Measurements from ENCODE around the gene KCNAB1.

KCNAB1 gene

DNA sequence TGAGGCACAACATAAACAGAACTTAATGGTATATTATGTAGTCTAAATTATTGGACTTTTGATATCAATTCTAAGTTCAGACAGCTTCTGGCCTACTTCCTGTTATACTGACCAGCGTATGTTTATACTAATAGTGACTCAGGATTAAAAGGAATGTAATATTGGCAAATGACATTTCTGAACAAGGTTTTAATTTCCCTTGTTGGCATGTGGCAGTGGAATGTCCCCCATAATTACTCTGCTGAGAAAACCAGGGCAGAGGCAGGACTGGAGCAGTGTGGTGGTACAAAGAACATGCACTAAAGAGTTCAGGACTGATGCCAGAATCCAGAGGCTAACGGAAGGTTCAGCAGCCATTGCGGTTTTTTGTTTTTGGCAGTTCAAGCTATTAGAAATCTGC is 184.0 kb downstream of the KCNAB1 start:
- in situ Hi-C loops (cut with MboI; ENCODE audit: low sequenced_read_pairs), result no loop called here

DNA sequence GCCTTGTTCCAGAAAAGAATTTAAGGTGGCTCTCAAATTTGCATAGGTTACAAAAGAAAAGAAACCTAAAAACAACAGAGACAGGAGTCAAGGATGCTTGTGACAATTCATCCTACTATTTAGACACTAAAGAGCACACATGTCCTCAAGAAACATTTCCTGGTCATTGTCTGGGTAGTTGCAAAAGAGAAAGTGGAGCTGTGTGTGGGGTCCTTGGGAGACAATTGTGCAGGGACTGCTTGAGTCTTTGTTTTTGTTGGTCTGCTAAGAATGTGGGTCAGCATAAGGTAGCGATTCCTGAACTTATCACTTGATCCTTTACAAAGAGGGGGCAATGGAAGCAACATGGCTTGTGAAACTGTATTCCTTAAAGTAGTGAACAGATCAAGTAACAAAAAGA is 185.3 kb downstream of the KCNAB1 start:
- in situ Hi-C loops (cut with MboI; ENCODE audit: low sequenced_read_pairs), result no loop called here

DNA sequence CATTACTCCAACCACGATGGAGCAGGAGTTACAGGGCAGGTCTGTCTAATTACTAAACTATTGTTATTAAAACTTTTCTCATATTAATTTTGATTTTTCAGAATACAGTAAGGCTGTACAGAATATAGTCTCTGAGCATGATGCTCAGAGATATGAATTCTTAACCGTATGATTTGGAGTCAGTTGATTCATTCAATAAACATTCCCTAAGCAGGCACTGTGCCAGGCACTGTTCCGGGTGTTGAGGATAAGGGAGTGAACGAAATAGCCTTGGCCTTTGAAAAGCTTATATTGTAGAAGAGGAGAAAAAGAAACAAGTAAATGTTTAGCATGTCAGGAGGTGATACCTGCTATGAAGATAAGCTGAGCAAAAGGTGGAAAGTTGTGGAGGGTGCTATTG is 187.3 kb downstream of the KCNAB1 start:
- in situ Hi-C loops (cut with MboI; ENCODE audit: low sequenced_read_pairs), result no loop called here

DNA sequence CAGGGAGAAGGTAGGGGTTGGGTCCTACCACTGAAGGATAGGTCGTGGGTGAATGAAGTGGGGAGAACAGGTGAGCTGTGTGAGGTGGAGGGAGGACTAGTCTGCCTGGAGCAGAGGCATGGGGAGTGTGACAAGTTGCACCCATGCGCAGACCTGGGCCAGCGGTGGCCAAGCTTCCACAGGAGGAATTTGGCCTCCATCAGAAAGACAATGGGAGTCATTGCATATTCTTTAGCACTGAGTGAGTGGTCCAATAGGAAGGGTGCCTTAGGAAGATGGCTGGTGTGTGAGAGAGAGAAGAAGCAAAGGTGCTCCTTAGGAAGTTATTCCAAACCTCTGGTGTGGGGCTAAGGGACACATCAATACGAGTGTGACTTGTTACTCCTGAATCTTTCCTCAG is 191.1 kb downstream of the KCNAB1 start:
- in situ Hi-C loops (cut with MboI; ENCODE audit: low sequenced_read_pairs), result no loop called here

DNA sequence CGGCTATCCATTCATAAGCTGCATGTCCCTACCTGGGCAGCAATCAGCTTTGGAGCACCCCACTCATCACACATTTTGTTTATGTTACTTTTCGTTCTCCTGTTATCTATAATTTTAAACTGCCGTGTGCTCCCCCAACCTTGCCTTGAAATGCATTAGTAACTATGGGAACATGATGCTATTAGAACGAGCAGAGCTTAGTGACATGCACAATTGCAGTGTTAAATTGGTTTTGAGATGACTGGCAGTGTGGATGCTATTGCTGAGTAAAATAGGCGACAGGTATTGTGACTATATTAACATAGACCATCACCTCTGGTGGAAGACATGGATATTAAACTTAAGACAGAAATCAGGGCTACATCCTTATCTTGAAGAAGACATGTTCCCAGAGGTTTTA is 191.6 kb downstream of the KCNAB1 start:
- in situ Hi-C loops (cut with MboI; ENCODE audit: low sequenced_read_pairs), result no loop called here

DNA sequence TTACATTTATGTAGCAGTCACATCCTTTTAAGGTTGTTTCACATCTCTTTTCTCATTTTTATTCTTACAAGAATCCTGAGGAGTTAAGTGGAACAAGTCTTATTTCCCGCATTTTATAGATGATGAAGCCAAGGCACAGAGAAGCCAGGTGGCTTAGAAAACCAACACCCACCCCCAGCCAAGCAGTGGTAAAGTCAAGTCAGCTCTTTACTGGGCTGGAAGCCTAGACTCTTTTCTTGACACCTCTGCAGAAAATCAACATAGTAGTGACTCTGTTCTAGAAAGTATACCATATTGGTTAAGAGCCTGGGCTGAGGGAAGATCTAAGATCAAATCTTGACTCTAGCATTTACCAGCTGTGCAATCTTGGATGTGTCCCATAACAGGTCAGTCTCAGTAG is 195.7 kb downstream of the KCNAB1 start:
- in situ Hi-C loops (cut with MboI; ENCODE audit: low sequenced_read_pairs), result no loop called here

DNA sequence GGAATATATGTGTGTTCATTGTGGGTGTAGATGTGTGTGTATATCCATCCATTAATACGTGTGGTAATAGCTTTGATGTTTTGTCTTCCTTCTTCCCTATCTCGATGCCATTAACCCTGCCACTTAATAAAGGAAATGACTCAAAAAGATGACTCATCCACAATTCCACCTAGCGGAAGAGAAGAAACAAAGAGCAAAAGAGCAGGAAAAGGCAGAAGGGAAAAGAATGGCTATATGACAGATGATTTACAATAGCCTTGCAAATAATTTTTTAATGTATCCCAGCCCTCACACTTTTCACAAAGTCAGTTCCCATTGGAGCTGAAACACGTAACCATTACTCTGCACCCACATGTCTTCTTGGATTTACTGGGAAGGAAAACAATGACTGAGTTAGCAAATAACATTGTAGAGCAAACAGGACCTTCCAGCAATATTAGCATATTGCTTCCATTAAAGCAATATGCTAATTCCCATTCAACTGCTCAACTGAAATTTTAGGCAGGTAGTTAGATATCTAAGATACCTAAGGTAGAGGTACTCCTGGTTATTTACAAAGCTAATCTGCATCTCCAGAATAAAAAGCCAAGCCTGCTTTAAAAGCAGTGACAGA is 197.2 kb downstream of the KCNAB1 start:
- in situ Hi-C loops (cut with MboI; ENCODE audit: low sequenced_read_pairs), result no loop called here

DNA sequence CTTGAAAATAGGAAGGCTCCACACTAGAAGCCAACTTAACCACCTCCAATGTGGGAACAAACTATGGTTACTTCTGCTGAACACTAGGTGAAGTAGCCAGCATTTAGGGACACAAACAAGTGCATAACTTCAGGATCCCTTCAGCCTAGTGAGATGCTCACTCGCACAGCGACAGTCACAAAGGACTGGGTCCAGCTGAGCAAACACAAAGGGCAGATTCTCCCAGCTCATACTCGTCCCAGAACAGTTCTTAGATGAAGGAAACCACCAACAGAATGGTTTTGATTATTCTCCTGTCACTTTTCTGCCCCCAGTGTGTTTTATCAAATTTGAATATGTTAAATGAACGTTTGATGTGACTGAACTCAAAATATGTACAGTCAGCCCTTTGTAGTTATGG is 201.6 kb downstream of the KCNAB1 start:
- in situ Hi-C loops (cut with MboI; ENCODE audit: low sequenced_read_pairs), result no loop called here

DNA sequence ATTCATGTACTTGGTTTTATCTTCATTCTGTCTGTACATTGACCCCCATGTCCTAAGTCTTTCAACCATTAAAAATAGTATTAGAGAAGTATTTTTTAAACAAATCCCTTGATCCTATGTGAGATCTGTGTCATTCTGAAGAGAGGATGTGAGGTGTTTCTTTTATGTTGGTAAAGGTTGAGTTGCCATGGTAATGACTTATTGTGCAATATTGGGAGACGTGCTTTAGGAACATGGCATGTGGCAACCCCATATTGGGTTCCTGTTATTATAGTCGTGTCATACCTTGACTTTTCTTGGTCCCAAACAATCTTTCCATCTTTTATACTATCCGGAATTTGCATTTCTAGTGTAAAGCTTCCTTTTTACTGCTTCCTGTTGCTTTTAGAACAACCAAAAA is 203.1 kb downstream of the KCNAB1 start:
- in situ Hi-C loops (cut with MboI; ENCODE audit: low sequenced_read_pairs), result no loop called here

DNA sequence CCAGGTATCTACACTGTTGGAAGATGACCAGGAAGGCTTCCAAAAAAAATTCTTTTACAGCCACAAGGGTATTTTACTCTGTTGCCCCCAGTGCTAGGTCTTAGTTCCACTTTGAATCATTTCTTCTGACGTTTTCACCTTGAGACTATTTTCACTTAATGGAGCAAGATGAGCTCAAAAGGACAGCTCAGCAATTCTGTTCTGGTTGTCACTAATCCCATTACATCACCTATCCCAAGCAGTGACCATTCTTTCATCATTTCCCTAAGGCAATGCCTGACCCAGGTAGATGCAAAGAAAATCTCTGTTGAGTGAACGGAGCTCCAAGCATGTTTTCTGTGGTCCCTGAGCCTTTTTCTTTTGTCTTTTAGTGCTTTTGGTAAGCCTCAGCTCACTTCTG is 210.0 kb downstream of the KCNAB1 start:
- in situ Hi-C loops (cut with MboI; ENCODE audit: low sequenced_read_pairs), result no loop called here

DNA sequence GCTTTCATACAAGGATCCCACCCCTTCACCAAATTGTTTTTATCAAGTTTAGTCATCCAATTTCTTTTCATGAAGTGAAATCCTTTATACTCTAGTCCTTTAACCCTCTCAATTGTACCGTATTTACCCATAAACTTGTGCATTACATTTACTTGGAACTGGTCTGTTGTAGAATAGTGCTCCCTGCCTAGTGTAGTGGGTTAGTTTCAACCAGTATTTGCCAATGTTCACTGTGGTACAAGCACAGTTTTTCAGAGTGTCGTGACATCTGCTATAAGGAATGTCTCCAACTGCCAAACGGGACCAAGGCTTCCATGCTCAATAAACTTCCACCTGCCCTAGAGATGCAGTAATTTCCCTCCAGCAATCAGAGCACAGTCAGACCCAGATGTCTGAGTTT is 211.9 kb downstream of the KCNAB1 start:
- in situ Hi-C loops (cut with MboI; ENCODE audit: low sequenced_read_pairs), result no loop called here

DNA sequence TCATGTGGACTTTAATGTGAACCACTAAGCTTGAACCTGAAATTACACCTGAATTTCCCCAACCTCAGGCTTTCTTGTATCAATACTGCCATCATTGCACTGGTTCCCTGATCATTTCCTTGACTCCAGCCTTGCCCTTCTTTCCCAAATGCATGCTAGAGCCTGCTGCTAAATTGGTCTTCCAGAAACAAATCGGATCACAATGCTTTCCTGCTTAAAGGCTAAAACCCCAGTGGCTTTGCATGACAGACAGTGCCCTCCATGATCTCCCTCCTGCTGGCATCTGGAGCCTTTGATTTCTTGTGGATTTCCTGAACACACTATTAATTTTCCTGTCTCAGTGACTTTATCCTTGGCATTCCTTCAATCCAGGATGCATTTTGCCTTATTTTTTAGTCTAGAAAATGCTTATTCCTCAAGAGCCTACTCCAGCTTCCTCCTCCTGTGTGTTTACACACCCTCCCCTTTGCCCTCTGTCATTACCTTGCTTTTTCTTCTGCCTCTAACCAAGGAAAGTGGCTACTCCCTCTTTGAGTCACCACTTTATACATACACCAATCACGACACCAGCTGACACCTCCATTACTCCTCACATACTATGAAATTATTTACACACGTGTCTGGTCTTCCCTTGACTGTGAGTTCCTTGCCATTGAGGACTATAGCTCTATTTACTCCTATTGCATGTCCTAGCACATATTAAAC is 214.6 kb downstream of the KCNAB1 start:
- in situ Hi-C loops (cut with MboI; ENCODE audit: low sequenced_read_pairs), result no loop called here

DNA sequence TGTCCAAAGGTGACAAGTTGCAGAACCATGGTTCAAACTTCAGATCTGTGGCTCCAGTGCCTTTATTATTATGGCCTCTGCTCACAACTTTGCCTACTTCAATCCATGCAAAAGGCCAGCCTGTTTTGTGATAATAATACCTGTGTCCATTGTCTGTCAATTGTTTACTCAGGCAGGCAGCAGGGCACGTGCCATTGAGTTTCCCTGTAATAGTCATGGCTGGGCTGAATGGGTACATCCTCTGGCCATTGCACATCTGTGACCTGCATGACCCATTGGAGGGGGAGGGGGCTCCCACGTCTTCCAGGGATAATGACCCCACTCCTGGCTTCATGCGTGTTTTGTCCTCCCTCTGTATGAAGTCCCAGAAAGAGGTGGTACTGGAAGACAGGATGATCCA is 219.1 kb downstream of the KCNAB1 start:
- in situ Hi-C loops (cut with MboI; ENCODE audit: low sequenced_read_pairs), result no loop called here

DNA sequence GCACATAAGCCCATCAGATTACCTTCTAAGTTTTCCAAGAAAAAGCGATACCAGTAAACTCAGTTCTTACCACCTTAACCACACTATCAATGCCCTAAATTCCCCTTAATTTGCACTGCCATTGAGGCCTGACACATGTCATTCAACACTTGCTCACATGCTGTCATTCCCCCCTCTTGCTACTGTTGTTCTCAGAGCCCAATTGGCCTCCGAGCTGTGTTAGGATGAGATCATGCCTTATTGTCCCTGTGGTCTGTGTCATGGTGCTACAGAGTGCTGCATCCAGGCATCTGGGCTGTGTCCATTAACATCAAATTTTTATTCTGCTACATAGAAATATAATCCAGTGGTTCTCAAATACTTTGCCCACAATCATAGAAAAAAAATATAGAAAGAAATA is 221.0 kb downstream of the KCNAB1 start:
- in situ Hi-C loops (cut with MboI; ENCODE audit: low sequenced_read_pairs), result no loop called here

DNA sequence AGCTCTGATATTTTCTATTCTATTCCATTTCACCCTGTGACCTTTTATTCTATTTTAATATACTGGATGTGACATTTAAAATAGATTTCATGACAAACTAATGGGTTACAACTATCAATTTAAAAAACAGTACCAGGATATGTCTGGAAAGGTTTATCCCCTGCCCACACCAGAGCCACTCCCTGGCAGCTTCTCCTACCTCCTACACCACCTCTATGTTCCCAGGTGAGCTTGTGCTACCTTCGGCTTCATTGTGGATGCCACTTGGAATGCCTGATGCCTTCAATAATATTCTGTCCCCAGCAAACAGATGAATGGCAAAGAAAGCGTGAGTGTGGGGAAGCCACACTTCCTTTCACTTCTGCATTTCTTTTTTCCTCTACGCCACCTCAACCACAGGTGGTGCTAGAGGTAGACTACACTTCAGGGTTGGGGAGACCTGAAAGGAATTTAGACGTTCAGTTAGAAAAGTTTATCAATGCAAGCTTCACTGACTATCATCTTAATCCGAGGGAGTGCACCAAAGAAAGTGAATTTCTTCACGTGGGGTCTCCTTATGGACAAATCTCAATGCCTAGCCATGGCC is 221.5 kb downstream of the KCNAB1 start:
- in situ Hi-C loops (cut with MboI; ENCODE audit: low sequenced_read_pairs), result no loop called here

DNA sequence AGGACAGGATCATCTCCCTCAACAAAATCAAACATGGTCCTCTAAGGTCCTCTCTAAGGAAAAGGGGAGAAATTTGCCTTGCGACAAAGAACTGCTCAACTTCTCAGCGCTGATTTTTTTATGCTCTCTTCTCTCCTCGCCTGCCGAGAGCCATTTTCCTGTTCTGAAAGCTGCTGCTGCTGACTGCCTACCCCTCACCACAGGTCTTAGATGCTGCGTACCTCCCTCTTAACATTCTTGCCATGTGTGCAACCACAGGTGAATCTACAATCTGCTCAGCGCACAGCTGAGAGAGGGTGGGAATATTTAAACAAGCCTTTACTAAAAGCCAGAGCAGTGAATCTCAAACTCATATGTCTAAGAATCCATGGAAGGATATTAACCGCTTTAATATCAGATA is 223.8 kb downstream of the KCNAB1 start:
- in situ Hi-C loops (cut with MboI; ENCODE audit: low sequenced_read_pairs), result no loop called here

DNA sequence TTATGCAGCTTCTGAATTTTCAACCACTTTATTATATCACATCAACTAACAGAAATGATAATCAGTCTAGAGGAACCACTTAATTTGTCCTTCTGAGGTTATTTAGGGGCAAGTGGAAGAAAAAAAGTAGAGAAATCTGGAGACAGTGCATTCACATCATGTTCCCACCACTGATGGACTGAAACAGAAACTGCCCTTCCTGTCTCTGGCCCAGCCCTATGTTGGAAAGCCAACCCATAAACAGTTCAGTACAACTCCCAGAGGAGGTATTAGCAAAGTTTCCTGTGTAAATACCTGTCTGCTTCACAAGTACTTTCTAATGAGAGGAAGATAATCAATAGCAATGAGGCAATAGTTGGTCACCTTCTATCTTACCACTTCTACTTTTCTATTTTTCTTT is 228.7 kb downstream of the KCNAB1 start:
- in situ Hi-C loops (cut with MboI; ENCODE audit: low sequenced_read_pairs), result no loop called here

DNA sequence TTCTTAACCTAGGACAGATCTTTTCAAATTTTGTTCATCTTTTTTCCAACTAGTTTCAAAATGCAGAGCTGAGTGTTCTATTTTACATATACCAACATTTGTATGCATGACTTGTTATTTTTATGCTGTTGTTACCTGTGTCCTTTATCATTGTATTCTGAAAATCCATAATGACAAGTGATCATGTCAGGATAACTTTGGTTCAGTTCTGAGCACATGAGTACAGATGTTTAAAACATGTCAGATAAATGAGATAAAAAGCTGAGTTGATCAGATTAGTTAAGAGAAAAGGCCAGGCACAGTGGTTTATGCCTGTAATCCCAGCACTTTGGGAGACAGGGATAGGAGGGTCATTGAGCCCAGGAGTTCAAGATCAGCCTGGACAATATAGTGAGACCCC is 229.6 kb downstream of the KCNAB1 start:
- in situ Hi-C loops (cut with MboI; ENCODE audit: low sequenced_read_pairs), result no loop called here

DNA sequence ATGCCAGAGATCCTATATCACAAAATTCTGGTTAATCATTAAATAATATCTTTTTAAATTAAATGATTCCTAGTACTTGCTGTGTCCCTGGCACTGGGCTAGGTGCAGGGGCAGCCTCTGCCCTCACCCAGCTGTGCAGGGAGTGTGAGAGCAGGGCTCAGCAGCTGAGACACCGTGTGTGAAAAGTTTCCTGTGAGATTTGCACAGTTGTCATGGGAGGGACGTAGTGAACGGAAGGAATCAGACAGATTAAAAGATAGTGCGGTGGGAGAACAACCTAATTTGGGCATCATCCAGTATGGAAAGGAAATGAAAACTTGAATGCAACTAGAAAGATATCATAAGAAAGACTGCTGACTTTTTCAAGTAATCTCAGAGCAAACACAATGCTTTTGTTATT is 230.4 kb downstream of the KCNAB1 start:
- in situ Hi-C loops (cut with MboI; ENCODE audit: low sequenced_read_pairs), result no loop called here

DNA sequence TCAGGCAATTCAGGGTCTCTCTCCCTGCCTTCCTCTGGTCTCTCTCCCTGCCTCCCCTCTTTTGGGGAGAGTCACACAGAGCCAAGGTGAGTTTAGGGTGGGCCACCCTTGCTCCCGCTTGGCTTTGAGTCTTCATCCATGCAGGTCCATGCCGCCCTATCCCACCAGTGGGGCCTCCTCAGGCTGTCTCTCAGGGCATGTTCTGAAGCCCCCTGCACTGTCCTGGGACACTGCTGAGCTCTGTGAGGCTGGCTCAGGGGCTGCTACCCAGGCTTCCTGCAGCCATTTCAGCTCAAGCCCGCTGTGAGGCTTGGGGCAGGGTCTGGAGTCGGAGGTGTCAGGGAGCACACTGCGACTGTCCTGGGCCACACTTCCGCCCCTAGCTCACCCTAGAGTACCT is 231.4 kb downstream of the KCNAB1 start:
- in situ Hi-C loops (cut with MboI; ENCODE audit: low sequenced_read_pairs), result no loop called here

DNA sequence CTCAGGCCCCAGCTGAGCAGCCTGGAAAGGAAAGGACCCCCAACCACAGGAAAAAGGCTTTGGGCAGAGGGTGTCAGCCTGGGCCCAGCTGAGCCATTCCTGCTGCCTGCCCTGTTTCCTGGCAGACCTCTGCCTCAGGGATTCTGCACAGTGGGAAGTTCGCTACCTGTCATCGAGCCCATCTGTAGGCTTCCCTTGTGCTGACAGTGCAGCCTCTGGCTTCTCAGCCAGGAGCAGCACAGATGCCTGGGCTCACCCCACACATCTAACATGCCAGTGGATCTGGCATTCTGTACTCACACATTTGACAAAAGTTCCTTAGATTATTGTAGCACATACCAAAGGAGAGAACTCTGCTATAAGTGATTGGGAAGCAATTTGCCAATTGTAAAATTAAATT is 232.3 kb downstream of the KCNAB1 start:
- in situ Hi-C loops (cut with MboI; ENCODE audit: low sequenced_read_pairs), result no loop called here

DNA sequence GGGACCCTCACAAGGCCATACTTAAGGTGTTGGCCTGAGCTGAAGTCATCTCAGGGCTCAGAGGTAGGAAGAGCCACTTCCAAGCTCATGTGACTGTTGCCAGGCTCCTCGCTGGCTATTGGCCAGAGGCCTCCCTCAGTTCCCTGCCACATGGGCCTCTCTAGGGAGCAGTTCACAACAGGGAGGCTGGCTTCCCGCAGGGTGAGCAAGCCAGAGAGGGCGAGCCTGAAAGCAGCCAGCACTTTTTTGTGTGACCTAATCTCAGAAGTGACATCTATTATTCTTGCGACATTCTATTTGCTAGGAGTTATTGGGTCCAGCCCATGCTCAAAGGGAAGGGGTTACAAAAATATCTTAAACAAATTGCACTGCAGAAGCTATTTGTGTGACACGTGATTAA is 233.2 kb downstream of the KCNAB1 start:
- in situ Hi-C loops (cut with MboI; ENCODE audit: low sequenced_read_pairs), result no loop called here
